Stimulated activated CD4-positive, alpha-beta T cell treated with anti-CD3 and anti-CD28 coated beads, Interleukin-4, amount 100 ng/mL, for 48 hours (primary cell): ENCODE measurements around the gene PDK2.
"Not testable (repeated sequence)": the region's sequence is repeated elsewhere in the genome, so short reads cannot be mapped to it uniquely, and the experiment has no call there.

Experiments
- DNase-seq, 2 donors: peaks; one replicate each; pipeline ENCODE4 v3.0.0-alpha.2; 2020; ENCODE audit warnings: low read depth in 2 of 2

The PDK2 gene

DNA sequence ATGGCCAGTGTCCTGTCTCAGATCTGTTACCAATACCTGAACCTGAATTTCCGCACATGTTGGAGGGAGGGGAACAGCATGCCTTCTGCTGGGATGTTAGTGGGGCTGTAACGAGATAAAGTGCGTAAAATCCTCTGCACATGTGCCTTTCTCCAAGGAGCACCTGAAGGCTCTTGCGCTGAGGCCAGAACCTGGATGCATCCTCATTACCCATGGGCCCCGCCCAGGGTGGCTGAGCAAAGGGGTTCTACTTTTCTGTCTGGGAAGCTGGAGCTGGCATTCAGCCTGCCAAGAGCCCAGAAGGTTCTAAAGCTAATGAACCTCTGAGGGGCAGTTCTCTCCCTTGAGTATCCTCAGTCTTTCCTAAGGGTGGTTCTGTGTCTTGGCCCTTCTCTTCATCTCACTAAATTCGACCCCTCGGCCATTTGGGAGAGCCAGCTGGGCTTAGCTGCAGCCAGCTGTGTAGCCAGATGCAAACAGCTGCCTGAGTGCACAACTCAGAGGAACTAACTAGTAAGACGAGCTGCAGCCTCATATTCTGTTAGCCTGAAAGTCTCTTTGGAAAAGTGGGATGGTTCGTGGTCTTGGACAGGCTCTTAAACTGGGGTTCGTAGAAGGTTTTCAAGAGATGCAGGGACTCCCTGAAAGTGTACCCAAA lies 36.7 kb upstream of the PDK2 start:
- no peak for DNase-seq

- DNase-seq, result no peak
These were observed 35.9 kb upstream of the PDK2 start for GRCh38 chr17:50059256-50059655.

DNA sequence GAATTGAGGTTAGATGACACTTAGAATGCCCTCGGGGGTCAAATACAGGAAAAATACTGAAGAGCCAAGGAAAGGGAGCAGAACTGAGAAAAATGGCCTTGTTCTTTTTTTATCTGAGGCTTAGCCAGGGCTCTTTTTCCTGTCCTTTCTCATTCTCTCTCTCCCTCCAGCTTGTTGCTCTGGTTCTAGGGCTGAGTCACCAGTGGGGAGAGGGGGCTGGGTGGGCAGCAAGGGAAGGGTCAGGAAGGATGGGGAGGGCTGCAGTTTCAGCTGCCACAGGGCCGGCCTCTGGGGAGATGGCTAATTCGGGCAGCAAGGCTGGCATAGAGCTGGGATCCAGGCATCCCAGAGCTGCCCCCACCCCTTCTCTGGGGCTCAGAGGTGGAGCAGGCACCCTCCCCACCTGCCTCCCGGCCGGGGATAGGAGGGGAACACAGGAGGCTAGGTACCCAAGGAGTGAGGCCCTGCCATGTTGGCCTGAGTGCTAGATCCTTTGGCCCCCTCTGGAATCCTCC lies 35.3 kb upstream of the PDK2 start:
- DNase-seq, result no peak

DNA sequence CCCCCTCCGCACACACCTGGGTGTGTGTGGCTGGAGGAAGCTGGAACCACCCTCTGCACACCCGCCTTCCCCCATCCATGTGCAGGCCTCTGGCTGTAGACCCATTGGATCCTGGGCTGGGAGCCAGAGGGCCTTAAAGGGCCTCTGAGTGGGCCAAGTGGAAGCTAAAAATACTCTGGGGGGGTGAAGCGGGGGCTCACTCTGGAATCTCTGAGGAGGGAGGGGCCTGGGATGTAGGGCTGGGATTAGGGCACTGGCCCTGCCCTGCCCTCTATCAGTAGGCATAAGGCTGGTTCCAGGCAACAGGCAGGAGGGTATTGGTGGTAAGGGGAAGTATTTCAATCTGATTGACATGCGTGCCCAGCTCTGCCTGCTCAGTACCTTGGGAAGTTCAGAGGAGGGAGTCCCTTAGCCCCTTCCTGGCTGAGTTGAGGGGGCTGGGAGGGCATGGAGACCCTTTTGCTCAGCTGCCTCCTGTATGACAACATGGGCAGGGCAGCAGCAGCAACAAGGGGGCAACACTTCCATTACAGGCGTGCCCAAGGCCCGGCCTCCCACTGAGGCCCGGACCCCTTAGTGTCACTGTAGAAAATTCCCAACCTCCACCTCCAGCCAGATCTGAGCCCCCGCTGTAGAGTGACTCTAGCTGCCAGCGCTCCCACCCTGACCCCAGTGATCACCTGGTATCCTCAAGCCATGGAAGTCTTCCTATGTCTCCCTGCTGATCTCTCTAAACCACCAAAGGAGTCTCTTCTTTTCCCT lies 34.0 kb upstream of the PDK2 start:
- no peak for DNase-seq

DNA sequence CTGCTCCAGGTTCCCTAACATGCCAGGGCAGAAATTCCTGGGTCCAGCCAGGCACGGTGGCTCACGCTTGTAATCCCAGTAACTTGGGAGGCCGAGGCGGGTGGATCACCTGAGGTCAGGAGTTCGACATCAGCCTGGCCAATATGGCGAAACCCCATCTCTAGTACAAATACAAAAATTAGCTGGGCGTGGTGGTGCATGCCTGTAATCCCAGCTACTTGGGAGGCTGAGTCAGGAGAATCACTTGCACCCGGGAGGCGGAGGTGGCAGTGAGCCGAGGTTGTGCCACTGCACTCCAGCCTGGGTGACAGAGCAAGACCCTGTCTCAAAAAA lies 33.5 kb upstream of the PDK2 start:
- DNase-seq, result not testable (repeated sequence)

GRCh38 chr17:50062293-50063243 lies 32.6 kb upstream of the PDK2 start:
- no peak for DNase-seq

DNA sequence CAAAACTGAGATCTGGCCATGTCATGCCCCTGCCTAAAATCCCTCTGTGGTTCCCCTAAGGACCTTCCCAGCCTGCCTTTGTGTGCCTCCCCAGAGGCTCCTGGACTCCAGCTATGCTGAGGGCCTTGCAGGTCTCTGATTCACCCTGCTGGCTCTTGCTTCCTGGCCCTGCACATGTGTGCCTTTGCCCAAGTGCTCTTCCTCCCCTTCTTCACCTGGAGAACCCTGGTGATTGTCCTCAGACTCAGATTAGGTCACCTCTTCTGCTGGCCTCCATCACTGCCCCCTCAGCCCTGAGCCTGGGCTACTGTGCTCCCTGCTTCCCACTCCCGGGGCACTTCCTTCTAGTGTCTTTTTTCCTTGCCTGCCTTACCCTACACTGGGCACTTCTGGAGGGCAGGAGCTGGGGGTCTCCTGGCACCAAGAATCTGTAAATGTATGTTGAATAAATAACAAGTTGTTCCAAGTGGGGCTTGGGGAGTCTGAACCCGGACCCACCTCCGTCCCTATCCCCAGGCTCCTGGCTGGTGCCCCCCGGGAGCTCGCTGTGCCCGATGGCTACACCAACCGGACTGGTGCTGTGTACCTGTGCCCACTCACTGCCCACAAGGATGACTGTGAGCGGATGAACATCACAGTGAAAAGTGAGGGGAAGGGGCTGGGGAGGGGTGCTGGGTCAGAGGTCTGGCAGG lies 31.4 kb upstream of the PDK2 start:
- no peak for DNase-seq

DNA sequence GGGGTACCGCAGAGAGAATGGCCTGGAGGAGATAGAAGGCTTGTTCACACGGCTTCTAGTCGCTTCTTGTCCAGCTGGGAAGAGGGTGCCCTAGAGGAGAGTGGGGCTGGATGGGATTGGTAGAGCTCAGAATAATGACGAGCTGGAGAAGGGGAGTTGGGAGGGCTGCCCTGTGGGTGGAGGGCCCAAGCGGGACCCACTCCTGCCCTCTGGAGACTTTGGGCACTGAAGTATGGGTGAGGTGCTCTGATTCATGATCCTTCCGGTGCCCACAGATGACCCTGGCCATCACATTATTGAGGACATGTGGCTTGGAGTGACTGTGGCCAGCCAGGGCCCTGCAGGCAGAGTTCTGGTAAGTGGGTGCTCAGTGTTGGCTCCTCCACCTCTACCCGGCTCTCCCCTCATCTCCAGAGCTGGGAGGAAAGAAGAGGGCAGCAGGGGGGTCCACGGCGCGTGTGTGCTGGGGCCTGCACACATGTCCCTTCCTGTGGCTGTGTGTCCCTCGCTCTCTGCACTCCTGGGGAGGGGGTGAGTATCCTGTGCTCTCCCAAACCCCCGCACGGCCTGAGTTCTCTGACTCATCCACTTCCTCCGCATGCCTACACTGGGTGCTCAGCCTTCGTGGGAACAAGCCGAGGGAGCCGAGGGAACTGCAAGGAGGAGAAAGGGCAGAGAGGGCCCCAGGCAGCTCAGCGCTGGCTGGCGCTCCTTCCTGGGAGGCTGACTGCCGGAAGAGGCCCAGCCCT lies 30.7 kb upstream of the PDK2 start:
- DNase-seq, result no peak

GRCh38 chr17:50065056-50065455 lies 30.1 kb upstream of the PDK2 start:
- no peak for DNase-seq

- no peak for DNase-seq
These were observed 28.2 kb upstream of the PDK2 start for GRCh38 chr17:50066995-50067394.

GRCh38 chr17:50067996-50068395 lies 27.2 kb upstream of the PDK2 start:
- DNase-seq, result no peak

DNA sequence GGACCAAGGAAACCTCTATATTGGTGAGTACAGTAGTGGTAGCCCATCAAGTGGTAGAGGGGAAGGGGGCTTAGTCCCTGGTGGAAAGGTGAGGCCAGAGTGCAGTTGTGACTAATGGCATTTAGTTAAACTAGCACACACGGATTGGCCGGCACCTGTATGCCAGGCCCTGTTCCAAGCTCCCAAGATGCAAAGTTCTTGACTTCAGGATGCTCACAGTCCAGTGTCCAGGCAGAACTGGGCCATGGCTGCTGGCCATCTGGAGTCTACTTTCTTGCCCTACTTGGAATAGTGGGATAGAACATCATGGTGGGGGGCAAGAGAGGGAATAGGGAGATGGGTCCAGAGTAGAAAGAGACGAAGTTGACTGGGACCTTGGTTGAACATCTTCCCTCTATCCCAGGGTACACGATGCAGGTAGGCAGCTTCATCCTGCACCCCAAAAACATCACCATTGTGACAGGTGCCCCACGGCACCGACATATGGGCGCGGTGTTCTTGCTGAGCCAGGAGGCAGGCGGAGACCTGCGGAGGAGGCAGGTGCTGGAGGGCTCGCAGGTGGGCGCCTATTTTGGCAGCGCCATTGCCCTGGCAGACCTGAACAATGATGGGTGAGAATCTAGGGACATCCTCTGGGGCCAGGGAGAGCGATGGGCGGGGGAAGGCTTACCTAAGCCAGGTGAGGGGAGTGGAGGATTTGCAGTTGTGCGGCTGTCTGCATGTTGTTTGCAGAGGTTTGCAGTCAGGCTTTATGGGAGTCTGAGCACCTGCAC lies 24.1 kb upstream of the PDK2 start:
- DNase-seq, result no peak

- DNase-seq, result no peak
These were observed 23.5 kb upstream of the PDK2 start for GRCh38 chr17:50071692-50072091.

- no peak for DNase-seq
These were observed 23.0 kb upstream of the PDK2 start for GRCh38 chr17:50072130-50072529.

GRCh38 chr17:50072925-50073324 lies 22.2 kb upstream of the PDK2 start:
- no peak for DNase-seq

DNA sequence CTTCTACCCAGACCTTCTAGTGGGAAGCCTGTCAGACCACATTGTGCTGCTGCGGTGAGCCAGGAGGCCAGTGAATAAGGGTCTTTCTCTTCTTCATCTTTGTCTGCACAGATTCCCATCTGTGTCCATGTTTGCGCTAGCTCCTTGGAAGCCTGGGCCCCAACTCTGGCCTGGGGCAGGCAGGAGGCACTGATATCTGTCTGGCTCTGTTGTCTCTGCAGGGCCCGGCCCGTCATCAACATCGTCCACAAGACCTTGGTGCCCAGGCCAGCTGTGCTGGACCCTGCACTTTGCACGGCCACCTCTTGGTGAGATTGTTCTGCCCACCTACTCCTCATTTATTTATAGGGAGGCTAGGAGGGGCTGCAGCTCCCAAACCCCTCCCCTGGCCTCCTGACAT lies 20.9 kb upstream of the PDK2 start:
- DNase-seq, result no peak

DNA sequence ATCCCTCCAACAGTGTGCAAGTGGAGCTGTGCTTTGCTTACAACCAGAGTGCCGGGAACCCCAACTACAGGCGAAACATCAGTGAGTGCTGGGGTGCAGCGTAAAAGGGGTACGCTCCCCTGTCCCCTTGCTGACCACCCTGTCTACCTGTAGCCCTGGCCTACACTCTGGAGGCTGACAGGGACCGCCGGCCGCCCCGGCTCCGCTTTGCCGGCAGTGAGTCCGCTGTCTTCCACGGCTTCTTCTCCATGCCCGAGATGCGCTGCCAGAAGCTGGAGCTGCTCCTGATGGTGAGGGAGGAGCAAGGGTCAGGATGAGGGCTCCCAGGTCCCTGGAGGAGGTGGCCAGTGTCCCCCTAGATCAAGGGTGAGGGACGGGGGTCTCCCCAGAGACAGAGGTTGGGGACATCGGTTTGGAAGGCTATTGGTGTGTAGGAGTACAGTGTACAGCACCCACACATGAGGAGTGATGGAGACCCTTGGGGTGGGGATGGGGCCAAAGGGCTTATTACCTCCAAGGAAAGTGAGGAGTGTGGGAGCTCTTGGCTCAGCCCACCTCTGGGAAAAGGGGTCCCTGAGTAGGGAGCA lies 19.6 kb upstream of the PDK2 start:
- no peak for DNase-seq

- no peak for DNase-seq
These were observed 18.9 kb upstream of the PDK2 start for GRCh38 chr17:50076221-50076590.

- DNase-seq, result no peak
These were observed 18.4 kb upstream of the PDK2 start for GRCh38 chr17:50076591-50077235.
